Hematopoietic multipotent progenitor cell treated with erythropoietin and hydrocortisone succinate and interleukin-3 and kit ligand, for 17 days (in vitro differentiated cells): ENCODE results near the gene ATF5.
"Not testable (repeated sequence)": the region's sequence is repeated elsewhere in the genome, so short reads cannot be mapped to it uniquely, and the experiment has no call there.

Experiments used
- DNase-seq: peaks from one replicate; pipeline ENCODE4 v3.0.0-alpha.2; 2015; ENCODE audit warnings: low spot score

Gene ATF5

GRCh38 chr19:49923055-49924003, 5.7 kb upstream of the ATF5 start:
- DNase-seq, result no peak

- no peak for DNase-seq
Measured at GRCh38 chr19:49924004-49924880, 4.8 kb upstream of the ATF5 start.

- not testable (repeated sequence) for DNase-seq
Measured at GRCh38 chr19:49924881-49925210, 4.2 kb upstream of the ATF5 start.

GRCh38 chr19:49925486-49925885, 3.5 kb upstream of the ATF5 start:
- DNase-seq, result no peak

DNA sequence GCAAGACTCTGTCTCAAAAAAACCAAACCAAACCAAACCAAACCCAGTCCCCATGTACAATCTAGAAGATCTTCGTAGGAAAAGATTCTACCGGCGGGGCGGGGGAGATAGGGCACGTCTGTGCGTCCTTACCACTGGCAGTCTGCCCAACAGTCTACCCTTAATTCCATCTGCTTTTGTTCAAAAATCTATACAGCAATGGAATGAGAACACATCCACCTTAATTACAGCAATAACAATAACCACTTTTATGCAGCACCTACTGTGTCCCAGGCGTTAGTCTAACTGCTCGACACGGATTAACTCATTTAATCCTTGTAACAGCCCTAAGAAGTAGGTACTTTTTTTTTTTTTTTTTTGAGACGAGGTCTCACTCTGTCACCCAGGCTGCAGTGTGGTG, 2.5 kb upstream of the ATF5 start:
- no peak for DNase-seq

DNA sequence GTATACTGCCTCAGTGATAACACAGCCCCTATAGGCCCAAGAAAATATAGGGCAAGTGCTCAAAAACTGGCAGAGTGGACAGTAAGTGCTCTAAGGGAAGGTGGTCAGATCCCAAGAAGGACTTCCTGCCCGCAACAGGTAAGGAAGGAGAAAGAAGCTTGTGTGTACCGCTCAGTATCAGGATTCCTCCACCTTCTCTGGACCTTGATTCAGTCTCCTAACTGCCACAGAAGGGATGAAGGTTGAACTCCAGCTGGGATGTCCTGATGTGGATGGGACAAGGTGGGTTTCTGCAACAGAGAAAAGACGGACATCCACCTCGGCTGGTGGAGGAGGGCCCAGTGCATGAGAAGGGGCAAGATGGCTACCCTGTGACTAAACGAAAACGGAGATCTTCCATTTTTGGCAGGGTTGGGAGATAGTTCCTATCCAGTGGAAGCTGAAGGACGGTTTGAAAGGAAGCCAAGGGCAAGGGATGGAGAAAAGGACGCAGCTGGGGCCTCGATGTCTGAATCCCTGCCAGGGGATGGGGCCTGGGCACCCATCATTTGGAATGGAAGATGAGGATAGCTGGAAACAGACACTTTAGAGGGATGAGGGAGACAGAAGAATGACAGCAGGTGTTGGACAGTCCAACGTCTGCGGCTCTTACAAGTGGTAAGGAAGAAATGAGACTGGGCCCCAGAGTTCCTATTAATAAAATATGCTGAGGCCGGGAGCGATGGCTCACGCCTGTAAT, 1.3 kb upstream of the ATF5 start:
- DNase-seq, result no peak

- DNase-seq, result peak; percentile 95
Measured at GRCh38 chr19:49929611-49930482, 842 bp downstream of the ATF5 start.

DNA sequence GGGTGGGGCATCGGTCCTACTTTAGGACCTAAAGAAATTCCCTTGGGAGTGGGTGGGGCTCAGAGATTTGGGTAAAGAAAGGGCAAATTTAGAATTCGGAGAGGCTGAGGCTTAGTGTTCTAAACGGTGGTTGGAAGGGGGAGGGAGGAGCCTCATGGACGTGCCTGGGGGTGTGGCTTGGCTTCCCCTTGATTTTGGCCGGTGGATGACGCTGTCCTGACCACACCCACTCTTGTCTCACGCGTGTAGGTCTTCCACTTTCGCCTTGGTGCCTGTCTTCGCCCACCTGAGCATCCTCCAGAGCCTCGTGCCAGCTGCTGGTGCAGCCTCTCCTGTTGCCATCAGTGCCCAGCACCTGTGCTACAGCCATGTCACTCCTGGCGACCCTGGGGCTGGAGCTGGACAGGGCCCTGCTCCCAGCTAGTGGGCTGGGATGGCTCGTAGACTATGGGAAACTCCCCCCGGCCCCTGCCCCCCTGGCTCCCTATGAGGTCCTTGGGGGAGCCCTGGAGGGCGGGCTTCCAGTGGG, 1.5 kb downstream of the ATF5 start:
- DNase-seq, result no peak

DNA sequence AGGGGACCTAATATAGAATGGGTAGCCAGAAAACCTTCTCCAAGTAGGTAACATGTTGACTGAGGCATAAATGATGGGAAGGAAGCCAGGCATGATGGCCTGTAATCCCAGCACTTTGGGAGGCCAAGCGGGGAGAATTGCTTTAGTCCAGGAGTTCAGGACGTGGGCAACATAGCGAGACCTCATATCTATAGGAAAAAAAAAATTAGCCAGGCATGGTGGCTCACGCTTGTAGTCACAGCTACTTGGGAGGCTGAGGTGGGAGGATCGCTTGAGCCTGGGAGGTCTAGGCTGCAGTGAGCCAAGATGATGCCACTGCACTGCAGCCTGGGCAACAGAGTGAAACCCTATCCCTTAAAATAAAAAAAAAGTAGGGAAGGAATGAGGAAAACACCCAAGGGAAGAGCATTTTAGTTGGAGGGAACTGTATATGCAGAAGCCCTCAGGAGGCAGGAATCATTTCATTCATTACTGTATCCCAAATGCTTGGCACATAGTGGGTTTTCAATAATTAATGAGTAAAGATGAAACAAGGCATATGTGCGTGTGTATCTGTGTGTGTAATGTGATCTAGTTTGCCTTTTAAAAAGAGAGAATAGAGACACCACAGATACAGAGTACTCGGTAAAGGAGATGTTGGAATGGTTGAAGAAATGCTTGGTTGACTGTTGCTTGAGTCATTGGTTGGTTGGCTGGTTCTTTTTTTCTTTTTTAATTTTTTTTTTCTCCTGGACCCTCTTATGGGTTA, 2.5 kb downstream of the ATF5 start:
- no peak for DNase-seq

GRCh38 chr19:49932041-49932451, 3.0 kb downstream of the ATF5 start:
- no peak for DNase-seq

DNA sequence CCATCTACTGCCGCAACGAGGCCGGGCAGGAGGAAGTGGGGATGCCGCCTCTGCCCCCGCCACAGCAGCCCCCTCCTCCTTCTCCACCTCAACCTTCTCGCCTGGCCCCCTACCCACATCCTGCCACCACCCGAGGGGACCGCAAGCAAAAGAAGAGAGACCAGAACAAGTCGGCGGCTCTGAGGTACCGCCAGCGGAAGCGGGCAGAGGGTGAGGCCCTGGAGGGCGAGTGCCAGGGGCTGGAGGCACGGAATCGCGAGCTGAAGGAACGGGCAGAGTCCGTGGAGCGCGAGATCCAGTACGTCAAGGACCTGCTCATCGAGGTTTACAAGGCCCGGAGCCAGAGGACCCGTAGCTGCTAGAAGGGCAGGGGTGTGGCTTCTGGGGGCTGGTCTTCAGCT, 3.7 kb downstream of the ATF5 start:
- no peak for DNase-seq

- no peak for DNase-seq
Measured at GRCh38 chr19:49933643-49934042, 4.6 kb downstream of the ATF5 start.

DNA sequence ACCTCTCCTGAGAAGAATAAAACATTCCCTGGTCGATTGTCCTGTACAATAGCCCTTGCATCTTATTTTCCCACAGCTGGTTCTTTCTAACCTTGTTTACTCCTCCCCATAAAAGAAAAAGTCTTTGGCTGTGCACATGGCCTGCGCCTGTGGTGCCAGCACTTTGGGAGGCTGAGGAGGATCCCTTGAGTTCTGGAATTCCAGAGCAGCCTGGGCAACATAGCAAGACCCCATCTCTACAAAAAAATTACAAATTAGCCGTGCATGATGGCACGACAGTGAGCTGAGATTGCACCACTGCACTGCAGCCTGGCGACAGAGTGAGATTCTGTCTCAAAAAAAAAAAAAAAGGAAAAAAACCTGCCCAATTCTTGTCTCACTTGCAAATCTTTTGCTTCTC, 7.5 kb downstream of the ATF5 start:
- DNase-seq, result no peak

GRCh38 chr19:49937750-49938381, 8.9 kb downstream of the ATF5 start:
- peak; percentile 79 for DNase-seq

DNA sequence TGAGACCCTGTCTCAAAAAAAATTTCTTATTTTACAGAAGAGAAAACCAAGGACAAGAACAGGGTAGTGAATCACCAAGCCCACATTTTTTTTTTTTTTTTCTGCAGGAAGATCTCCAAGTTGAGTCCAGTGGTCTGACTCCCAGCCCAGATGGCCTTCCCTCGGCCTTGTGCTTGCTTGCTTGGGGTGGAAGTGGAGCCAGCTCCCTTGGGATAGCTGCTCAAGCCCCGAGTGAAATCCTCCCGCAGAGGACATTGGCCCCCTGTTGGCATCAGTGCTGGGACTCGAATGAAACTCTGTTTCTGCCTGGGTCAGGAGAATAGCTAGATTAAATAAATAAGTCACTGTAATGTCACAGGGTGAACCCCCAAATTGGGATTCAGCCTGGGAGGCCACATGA, 9.7 kb downstream of the ATF5 start:
- no peak for DNase-seq

DNA sequence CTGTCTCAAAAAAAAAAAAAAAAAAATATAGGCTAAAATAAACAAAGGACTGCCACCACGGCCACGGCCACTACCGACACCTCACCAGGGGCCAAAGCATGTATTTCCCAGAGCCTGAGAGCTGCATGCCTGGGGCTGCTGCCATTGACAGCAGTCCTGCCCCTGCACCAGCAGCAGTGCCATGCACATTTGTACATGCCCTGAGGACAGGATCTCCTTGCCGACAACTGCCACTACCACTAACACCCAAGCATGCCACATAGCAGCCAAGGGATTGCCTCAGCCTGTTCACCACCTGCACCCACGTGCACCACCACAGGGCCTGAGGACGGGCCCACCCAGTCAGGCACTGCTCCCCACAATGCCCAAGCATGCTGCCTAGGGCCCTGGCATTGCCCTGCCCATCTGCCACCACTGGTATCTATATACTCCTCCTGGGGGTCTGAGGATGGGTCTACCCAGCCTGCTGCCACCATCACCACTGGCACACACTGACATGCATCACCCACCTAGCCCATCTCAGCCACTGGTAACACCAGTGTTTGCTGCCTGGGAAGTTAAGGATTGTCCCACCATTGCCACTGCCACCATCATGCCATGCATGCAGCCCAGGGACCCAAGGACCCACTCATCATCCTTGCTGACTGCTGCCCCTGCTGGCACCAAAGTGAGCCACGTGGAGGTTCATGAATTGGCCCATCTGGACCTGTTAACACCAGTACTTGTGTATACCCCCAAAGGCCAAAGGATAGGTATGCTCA, 10.9 kb downstream of the ATF5 start:
- DNase-seq, result no peak

DNA sequence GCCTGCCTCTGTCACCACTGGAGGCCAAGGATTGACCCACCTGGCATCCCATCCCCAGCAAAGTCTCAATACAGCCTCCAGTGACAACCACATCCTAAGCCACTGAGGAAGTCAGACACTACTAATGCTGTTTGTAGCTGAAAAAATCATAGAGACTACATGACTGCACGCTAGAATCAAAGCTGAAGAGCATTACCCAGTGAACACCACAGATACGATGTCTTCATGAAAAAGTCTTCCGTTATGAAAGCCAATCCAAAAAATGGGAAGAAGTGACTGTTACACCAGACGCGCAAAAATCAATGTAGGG, 11.4 kb downstream of the ATF5 start:
- DNase-seq, result no peak

DNA sequence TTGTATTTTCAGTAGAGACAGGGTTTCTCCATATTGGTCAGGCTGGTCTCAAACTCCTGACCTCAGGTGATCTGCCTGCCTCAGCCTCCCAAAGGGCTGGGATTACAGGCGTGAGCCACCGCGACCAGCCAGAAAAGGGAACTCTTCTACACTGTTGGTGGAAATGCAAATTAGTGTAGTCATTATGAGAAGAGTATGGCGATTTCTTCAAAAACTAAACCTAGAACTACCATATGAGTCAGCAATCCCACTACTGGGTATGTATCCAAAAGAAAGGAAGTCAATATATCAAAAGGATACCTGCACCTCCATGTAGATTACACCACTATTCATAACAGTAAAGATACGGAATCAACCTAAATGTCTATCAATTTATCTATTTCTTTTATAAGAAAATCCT, 15.6 kb downstream of the ATF5 start:
- not testable (repeated sequence) for DNase-seq

GRCh38 chr19:49946415-49946814, 17.4 kb downstream of the ATF5 start:
- no peak for DNase-seq
